OCI-M1 (cell line): ENCODE data around the gene VWA5B1.
A peak's percentile ranks its signal among the peaks of the same experiment; 100 is the strongest.
"Not testable (repeated sequence)": the region's sequence is repeated elsewhere in the genome, so short reads cannot be mapped to it uniquely, and the experiment has no call there.

Source experiments
- DNase-seq: peaks from one replicate; lab custom pipeline; 2025; lab: John Stamatoyannopoulos, UW

VWA5B1 gene, protein sequence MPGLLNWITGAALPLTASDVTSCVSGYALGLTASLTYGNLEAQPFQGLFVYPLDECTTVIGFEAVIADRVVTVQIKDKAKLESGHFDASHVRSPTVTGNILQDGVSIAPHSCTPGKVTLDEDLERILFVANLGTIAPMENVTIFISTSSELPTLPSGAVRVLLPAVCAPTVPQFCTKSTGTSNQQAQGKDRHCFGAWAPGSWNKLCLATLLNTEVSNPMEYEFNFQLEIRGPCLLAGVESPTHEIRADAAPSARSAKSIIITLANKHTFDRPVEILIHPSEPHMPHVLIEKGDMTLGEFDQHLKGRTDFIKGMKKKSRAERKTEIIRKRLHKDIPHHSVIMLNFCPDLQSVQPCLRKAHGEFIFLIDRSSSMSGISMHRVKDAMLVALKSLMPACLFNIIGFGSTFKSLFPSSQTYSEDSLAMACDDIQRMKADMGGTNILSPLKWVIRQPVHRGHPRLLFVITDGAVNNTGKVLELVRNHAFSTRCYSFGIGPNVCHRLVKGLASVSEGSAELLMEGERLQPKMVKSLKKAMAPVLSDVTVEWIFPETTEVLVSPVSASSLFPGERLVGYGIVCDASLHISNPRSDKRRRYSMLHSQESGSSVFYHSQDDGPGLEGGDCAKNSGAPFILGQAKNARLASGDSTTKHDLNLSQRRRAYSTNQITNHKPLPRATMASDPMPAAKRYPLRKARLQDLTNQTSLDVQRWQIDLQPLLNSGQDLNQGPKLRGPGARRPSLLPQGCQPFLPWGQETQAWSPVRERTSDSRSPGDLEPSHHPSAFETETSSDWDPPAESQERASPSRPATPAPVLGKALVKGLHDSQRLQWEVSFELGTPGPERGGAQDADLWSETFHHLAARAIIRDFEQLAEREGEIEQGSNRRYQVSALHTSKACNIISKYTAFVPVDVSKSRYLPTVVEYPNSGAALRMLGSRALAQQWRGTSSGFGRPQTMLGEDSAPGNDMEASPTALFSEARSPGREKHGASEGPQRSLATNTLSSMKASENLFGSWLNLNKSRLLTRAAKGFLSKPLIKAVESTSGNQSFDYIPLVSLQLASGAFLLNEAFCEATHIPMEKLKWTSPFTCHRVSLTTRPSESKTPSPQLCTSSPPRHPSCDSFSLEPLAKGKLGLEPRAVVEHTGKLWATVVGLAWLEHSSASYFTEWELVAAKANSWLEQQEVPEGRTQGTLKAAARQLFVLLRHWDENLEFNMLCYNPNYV

DNA sequence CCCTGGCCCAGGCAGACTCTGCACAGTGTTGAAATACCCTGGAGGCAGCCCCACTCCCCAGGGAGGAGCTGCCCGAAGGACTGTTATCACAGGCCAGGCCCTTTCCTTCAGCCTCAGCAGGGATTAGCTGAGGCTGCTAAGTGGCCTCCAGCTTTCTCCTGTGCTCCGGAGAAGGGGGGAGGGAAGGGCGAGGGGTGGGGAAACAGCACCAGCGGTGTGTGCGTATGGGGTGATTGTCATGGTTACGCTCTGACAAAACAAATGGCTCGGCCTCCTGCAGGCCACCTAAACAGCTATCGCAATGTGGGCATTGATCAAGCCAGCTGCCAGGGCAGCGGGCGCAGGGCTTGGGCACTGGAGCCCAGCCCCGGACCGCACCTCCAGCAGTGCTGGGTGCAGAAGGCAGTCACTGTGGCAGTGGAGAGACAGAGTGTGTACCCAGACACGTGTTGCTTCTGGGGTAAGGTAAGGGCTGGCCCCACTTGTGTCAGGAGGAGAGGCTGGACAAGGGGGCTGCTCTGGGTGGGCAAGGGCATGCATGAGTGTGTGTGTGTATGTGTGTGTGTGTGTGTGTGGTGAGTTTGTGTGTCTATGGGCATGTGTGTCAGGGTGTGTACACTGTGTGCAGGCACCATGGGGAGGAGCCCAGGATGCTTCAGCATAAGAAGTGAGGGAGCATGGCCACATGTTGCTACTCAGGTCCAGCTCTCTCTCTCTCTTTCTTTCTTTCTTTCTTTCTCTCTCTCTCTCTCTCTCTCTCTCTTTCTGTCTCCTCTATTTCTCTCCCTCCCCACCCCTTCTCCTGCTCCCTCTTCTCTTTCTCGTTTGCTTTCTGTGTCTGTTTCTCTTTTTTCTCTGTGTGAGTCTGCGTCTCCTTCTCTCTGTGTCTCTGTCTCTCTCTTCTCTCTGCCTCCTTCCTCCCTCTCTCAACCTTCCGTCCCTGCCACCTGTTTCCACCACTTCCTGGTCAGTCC is at the start of gene VWA5B1:
TSS of gene VWA5B1 (plus strand) at position 252 of the 974 bp plus-strand sequence. CDS start 19,727 bp downstream, outside the sequence.
- DNase-seq, result no peak

DNA sequence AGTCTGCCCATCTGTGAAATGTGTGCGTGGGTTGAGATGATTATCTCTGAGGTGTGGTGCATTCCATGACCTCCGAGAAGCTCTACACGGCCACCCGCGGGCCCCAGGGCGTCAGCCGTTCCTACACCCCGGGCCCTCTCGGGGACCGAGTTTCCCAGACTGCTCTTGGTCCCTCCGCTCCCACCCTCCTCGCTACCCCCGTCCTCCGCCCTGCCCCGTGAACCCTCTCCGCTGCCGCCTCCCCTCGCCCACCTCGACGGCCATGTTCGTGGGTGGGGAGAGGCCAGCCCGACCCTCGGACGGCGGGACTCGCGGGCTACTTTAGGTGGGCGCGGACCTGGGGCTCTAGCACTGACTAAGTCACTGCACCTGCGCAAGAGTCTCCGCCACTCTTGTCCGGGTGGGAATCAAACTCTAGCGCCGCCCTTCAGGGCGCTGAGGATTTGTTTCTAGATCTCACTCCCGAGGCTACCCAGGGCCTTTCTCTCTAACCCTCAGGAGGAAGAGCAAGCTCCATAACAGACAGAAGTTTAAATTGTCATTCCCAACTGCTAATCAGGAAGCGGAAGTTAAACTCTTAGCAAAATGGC is 47.7 kb upstream of the VWA5B1 start:
- no peak for DNase-seq

GRCh38 chr1:20248971-20249612 is 41.6 kb upstream of the VWA5B1 start:
- DNase-seq, result no peak

DNA sequence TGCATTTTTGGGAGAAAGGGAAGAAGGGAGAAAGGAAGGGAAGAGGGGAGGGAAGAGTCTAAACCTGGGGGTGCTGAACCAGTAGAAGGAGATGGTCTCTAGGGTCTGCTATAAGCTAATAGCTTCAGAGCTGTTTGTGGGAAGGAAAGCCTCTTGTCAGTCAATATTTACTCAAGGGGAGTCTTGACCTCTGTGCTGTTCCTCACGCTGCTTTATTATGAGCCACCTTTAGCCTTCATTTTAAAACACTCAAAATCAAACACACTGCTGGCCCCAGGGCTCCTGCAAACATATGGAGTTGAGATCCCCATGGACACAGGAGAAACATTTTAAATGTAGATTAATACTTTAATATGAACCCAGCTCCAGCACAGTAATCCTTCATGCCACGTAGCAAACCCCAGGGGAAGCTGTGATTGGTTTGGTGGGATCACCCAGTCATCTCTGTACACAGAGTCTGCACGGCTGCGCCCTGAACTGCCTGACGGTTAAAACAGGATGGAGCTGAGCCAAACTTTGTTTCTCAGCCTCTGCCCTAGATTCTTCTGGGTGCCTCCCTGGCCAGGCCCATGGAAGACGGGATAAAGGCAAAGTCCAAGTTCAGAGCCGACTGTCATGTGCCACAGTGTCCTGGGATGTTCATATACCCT is 40.2 kb upstream of the VWA5B1 start:
- DNase-seq, result no peak

- no peak for DNase-seq
Measured at GRCh38 chr1:20252587-20252986, 38.1 kb upstream of the VWA5B1 start.

GRCh38 chr1:20255666-20256065 is 35.0 kb upstream of the VWA5B1 start:
- DNase-seq, result peak; percentile 22

DNA sequence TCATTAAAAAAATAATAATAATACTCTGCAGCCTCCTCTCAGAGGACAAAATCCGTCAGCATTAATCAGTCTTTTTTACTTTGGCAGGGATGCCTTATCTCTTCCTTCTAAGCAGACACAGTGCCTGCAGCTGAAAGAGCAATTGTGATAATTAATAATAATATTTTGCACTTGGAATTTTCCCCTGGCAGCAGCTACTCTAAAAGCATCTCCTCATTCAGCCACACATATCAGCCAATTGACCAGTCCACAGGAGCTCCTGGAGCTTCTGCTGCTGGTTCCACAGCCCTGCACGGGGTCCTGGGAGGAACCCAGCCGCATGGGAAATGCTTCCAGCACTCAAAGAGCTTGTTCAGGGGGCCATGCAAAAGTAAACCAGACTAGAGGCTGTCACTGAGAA is 31.0 kb upstream of the VWA5B1 start:
- no peak for DNase-seq

DNA sequence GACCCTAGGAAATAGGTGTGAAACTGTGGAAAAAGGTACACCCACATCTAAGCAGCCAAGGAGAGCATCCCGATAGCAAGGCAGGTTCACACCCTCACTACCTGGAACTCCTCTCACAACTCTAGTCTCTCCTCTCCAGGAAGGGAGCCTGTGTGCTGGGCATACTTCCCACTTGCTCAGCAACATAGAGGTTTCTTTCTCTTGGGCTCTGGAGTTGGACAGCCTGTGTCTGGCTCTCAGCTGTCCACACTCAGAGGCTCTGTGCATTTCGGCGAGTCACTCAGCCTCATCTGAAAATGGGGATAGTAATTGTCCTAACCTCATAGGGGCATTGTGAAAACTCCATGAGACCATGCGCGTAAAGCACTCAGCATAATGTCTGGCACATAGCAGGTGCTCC is 29.6 kb upstream of the VWA5B1 start:
- DNase-seq, result no peak

- no peak for DNase-seq
Measured at GRCh38 chr1:20262810-20263534, 27.7 kb upstream of the VWA5B1 start.

GRCh38 chr1:20265250-20265649 is 25.4 kb upstream of the VWA5B1 start:
- no peak for DNase-seq

DNA sequence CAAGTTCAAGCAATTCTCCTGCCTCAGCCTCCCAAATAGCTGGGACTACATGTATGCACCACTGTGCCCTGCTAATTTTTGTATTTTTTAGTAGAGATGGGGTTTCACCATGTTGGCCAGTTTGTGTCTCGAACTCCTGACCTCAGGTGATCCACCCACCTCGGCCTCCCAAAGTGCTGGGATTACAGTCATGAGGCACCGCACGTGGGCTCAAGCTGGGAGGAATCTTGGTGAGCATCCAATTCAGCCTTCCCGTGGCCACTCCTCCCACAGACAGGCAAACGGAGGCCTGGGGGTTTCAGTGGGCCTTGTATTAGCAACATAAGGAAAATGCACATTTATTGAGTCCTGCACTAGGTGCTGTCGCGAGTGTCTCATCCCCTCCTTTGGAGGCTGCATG is 24.5 kb upstream of the VWA5B1 start:
- no peak for DNase-seq

DNA sequence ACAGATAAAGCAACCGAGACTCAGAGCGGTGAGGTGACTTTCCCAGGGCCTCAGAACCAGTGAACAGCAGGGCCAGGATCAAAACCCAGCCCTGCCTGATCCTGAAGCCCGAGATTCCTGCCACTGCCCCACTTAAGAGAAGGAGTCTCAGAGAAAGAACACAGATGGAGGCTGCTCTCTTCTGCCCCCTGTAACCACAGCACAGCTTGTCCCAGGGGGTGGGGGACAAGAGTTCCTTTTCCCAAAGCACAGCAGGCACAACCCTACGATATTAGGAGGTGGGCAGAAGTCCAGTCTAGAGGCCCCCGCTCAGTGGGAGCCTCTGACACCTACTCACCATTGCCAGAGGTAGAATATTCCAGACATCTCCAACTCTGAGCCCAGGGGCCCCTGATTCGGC is 24.0 kb upstream of the VWA5B1 start:
- DNase-seq, result no peak

GRCh38 chr1:20271498-20272400 is 18.9 kb upstream of the VWA5B1 start:
- DNase-seq, result no peak

- DNase-seq, result not testable (repeated sequence)
Measured at GRCh38 chr1:20273716-20274115, 17.0 kb upstream of the VWA5B1 start.

- DNase-seq, result no peak
Measured at GRCh38 chr1:20275319-20275925, 15.3 kb upstream of the VWA5B1 start.

DNA sequence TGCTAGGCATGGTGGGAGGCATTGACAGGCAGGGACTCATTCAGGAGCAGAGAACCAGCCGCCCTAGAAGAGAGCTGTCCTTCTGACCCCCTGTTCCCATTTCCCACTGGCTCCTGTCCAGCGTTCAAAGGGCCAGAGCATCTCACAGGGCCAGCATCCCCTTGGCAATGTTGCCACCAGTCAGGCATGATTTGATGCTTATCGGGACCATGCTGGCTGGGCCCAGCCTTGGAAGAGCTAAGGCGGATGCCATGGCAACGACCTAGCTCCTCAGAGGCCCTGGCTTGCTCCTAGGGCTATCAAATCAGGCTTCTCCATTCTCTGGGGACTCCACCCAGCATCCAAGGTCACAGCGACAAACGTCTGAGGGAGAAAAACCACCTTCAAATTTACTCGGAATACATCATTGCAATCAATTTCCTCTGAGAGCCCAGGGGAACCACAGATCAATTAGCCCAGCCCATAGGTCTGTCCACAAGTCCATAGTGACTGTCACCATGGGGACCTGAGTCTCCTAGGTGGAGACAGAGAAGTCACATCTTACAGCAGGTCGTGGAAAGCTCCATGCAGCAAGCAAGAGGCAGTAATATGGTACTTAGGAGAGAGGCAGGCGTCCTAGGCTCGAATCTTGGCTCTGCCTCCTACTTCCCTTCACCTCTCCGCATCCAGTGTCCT is 14.1 kb upstream of the VWA5B1 start:
- no peak for DNase-seq

- DNase-seq, result peak; percentile 28
Measured at GRCh38 chr1:20278692-20279130, 12.0 kb upstream of the VWA5B1 start.
